ENCODE data around the gene RNF146.
A peak's percentile ranks its signal among the peaks of the same experiment; 100 is the strongest.

RNF146 gene

GRCh38 chr6:127267646-127268625 is 1.3 kb downstream of the RNF146 start:
- peak; percentile 12 for DNase-seq (ENCODE audit: low read depth)
- H3K4me3 ChIP-seq (ENCODE audit: low read depth, low read length): peak overlapping the region; percentile 91
- TF ChIP-seq CTCF (conservative IDR thresholded peaks at IDR 0.05; ENCODE audit: low read depth, low read length): no peak

GRCh38 chr6:127272576-127272975 is 5.9 kb downstream of the RNF146 start:
- no peak for DNase-seq (ENCODE audit: low read depth)
- H3K4me3 ChIP-seq (ENCODE audit: low read depth, low read length): no peak overlapping the region
- no peak for TF ChIP-seq CTCF (conservative IDR thresholded peaks at IDR 0.05; ENCODE audit: low read depth, low read length)

DNA sequence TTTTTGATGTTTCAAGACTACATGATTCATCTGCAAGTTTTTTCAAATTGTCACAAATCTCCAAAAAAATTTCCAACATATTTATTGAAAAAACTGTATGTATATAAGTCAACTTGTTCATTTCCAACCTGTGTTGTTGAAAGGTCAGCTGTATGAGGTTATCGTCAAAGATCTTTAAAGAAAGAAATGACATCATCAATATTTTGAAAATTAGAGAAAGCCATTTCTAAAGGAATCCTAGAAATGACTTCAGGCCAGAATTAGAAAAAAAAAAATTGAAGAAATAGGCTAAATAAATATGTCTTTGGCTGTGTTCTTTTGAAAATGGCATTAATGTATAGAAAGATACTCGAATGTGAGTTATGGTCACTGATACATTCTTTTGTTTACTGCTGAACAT is 6.8 kb downstream of the RNF146 start:
- no peak overlapping the region for H3K4me3 ChIP-seq (ENCODE audit: low read depth, low read length)
- no peak for TF ChIP-seq CTCF (conservative IDR thresholded peaks at IDR 0.05; ENCODE audit: low read depth, low read length)
- DNase-seq (ENCODE audit: low read depth): no peak

DNA sequence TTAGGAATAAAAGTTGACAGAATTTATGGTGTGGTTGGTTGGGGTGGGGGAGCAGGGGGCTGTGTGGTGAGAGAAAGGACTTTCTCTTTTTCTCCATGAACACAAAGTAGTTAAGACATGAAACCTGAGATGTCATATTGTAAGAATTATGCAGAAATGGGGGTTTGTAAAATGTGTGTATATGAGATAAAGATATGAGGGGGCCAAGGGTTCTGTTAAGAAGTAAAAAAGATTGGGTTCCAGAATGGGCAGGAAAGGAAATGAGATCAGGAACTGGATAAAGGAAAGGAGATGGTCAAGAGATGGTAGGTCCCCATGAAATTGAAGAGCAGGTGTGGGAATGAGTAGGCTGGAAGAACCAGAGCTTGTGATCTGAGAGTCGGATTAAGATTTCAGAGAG is 9.7 kb downstream of the RNF146 start:
- DNase-seq (ENCODE audit: low read depth): no peak
- TF ChIP-seq CTCF (conservative IDR thresholded peaks at IDR 0.05; ENCODE audit: low read depth, low read length): no peak
- no peak overlapping the region for H3K4me3 ChIP-seq (ENCODE audit: low read depth, low read length)

- no peak overlapping the region for H3K4me3 ChIP-seq (ENCODE audit: low read depth, low read length)
- TF ChIP-seq CTCF (conservative IDR thresholded peaks at IDR 0.05; ENCODE audit: low read depth, low read length): no peak
- DNase-seq (ENCODE audit: low read depth): no peak
Observed at GRCh38 chr6:127277878-127278843, 11.5 kb downstream of the RNF146 start.

DNA sequence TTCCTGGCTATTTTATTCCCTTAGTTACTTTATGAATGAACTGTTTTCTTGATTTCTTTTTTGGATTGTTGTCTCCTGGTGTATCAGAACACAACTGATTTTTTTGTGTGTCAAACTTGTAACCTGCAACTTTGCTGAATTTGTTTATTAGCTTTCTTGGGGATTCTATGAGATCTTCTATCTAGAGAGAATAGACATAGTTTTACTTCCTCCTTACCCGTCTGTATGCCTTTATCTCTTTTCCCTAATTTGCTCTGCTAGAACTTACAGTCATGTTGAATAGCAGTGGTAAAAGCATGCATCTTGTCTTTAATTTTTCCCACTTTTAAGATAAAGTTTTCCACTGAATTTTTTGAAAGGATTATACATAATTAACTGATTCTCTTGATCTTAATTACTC is 13.2 kb downstream of the RNF146 start:
- no peak overlapping the region for H3K4me3 ChIP-seq (ENCODE audit: low read depth, low read length)
- DNase-seq (ENCODE audit: low read depth): no peak
- TF ChIP-seq CTCF (conservative IDR thresholded peaks at IDR 0.05; ENCODE audit: low read depth, low read length): no peak

All from choroid plexus epithelial cell (primary cell).